Right atrium auricular region (tissue), 2 donors: ENCODE data around the gene SLC5A5. TPM values are rescaled to one million over a fixed set of nuclear protein-coding genes. Genes with fewer than 3 reads are reported as not detected.

Experiments
- DNase-seq: peaks from one replicate; pipeline ENCODE4 v3.0.0-alpha.2; 2019; ENCODE audit warnings: low spot score
- H3K27ac ChIP-seq, 2 donors: fragments of 200-600 bp; sonication (generic); 1 replicate in 1 of 2; 2 replicates in 1 of 2; pipeline ENCODE4 v1.5.1; 2016 to 2019
- H3K27me3 ChIP-seq, 2 donors: fragments of 200-600 bp; sonication (generic); one replicate each; pipeline versions ENCODE4 v1.5.1 to v1.6.0; 2017 to 2019
- H3K36me3 ChIP-seq: fragments of 200-600 bp; sonication (generic); one replicate; pipeline ENCODE4 v1.5.1; 2016
- H3K4me1 ChIP-seq, 2 donors: fragments of 200-600 bp; sonication (generic); one replicate each; pipeline versions ENCODE4 v1.5.1 to v1.6.0; 2017 to 2019
- H3K4me3 ChIP-seq, 2 donors: fragments of 200-600 bp; sonication (generic); 1 replicate in 1 of 2; 2 replicates in 1 of 2; pipeline ENCODE4 v1.5.1; 2017 to 2019; ENCODE audit warnings: mild to moderate bottlenecking in 1 of 2, moderate library complexity in 1 of 2
- H3K9me3 ChIP-seq, 2 donors: fragments of 200-600 bp; sonication (generic); one replicate each; pipeline ENCODE4 v1.5.1; 2019
- total RNA-seq, 2 donors: library from RNA; depleted of rRNA; stranded (reverse); fragments of >200 nt; gene quantifications; one replicate each; pipeline ENCODE4 v1.1.0, GENCODE V29; 2016
- TF ChIP-seq, protein P1 (sequence below), 2 donors: fragments of 200-600 bp; sonication (generic); IDR thresholded peaks; one replicate each; pipeline ENCODE4 v1.5.1; 2019; ENCODE audit warnings: antibody characterized with exemption in 2 of 2

Gene SLC5A5
- total RNA-seq, 2 donors from 2014 or later, result not detected

DNA sequence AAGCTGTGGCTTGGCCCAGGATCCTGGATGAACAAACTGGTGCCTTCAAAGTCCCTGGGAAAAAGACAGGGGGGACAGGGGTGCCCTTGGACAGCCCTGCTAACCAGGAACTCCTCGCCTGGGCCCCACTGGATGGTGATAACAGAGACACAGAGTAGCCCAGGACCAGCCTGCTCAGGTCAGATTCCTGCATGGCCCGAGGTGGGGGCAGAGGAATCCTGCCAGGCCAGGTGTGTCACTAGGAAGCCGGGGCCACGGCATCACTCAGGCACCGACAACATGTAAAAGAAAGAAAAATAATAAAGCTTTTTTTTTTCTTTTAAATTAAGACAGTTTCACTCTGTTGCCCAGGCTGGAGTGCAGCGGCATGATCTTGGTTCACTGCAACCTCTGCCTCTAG lies 17.7 kb upstream of the SLC5A5 start:
- no peak overlapping the region for H3K4me3 ChIP-seq

DNA sequence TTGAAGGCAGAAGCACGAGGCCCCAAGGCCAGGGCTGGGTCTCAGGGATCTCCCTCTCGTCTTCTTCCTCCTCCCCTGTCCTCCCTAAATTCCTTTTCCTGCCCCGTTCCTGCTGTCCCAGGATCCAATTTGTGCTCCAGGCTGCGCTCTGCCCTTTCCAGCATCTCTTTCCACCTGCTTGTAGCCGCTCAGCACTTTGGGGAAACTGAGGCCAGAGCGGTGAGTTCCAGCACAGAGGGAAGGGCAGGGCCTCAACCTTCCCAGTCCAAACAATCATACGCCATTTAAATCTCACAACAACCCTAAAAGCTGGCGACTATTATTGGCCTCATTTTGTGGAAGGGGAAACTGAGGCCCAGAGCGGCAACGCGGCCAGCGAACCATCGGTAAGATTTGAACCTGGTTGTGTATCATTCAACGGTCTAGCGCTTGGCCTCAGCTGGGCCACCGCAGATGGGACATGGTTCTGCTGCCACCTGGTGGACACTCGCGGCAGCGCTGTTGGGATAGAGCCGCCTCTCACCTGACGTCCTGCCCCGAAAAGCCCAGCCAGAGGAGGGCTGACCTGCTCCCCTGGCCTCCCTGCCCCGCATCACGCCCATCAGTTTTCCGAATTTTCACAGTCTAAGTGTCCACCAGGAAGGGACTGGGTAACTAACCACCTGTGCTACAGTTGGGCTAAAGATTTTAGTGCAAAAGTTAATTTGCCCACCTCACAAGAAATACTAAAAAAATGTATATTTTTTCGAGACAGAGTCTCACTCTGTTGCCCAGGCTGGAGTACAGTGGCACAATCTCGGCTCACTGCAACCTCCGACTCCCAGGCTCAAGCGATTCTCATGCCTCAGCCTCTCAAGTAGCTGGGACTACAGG lies 16.2 kb upstream of the SLC5A5 start:
- Histone ChIP-seq H3K27me3 (no peaks in the 10 kb centered on the region), H3K9me3 (no peaks in the 10 kb centered on the region), H3K27ac (no peak overlapping the region), H3K36me3 (no peaks in the 10 kb centered on the region), H3K4me1 (peaks cover 0 to 9% of the 10 kb centered on the region in 2 donors), H3K4me3 (no peak overlapping the region)
- DNase-seq, result peak; percentile 85
- TF ChIP-seq, protein P1, sequence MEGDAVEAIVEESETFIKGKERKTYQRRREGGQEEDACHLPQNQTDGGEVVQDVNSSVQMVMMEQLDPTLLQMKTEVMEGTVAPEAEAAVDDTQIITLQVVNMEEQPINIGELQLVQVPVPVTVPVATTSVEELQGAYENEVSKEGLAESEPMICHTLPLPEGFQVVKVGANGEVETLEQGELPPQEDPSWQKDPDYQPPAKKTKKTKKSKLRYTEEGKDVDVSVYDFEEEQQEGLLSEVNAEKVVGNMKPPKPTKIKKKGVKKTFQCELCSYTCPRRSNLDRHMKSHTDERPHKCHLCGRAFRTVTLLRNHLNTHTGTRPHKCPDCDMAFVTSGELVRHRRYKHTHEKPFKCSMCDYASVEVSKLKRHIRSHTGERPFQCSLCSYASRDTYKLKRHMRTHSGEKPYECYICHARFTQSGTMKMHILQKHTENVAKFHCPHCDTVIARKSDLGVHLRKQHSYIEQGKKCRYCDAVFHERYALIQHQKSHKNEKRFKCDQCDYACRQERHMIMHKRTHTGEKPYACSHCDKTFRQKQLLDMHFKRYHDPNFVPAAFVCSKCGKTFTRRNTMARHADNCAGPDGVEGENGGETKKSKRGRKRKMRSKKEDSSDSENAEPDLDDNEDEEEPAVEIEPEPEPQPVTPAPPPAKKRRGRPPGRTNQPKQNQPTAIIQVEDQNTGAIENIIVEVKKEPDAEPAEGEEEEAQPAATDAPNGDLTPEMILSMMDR (IDR thresholded peaks at IDR 0.05), result peak; percentile 96 to 98

More for the DNA sequence above, 17.7 kb upstream of the SLC5A5 start:
- DNase-seq, result no peak
- peaks cover 0 to under 1% of the 10 kb centered on the region in 2 donors for H3K4me1 ChIP-seq
- TF ChIP-seq, protein P1 (IDR thresholded peaks at IDR 0.05), result no peak
- H3K27ac ChIP-seq, result no peak overlapping the region
- H3K9me3 ChIP-seq, result no peaks in the 10 kb centered on the region
- H3K27me3 ChIP-seq, result no peaks in the 10 kb centered on the region
- H3K36me3 ChIP-seq, result no peaks in the 10 kb centered on the region

DNA sequence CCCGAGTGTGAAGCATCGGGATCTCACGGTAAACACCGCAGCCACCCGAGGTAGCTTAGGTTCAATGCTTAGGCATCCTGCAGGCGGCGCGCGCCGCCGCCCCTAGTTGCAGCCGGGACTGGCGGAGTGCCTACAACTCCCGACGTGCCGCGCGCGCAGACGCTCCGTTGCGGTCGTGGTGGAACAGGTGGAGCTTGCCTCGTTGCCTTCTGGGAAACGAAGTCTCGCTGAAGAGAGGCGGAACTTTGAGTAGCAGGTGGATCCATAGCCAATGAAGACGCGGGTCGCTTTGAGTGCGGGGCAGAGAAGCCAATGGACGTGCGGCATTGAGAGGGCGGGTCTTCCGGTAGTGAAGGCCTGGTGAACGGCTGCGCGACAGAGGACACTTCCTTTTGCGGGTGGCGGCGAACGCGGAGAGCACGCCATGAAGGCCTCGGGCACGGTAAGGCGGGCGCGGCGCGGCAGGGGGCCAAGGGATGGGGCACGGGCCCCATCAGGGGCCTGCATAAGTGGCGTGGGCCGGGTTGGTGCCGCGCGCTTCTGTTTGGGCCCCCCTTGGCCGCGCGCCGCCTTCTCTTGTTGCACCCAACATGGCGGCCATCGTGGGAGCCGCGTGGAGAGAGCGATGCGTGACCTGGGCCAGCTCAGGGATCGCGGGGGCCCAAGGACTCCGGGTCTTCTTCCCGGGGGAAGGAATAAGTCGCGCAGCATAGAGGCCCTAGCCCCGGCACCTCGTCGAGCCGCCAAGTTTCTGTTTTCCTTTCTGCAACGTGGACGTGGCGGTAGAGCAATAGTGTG lies 12.0 kb upstream of the SLC5A5 start, which contains the start of gene RPL18A:
Gene RPL18A (plus strand): TSS at position 378 of the 798 bp plus-strand sequence. CDS start 47 bp downstream, at position 425.
- TF ChIP-seq, protein P1 (IDR thresholded peaks at IDR 0.05), result peak; percentile 81 to 89
- H3K27ac ChIP-seq, result peak within 1 kb of the TSS; percentile 80 to 94
- H3K4me3 ChIP-seq, result peak within 1 kb of the TSS; percentile 95 to 99

DNA sequence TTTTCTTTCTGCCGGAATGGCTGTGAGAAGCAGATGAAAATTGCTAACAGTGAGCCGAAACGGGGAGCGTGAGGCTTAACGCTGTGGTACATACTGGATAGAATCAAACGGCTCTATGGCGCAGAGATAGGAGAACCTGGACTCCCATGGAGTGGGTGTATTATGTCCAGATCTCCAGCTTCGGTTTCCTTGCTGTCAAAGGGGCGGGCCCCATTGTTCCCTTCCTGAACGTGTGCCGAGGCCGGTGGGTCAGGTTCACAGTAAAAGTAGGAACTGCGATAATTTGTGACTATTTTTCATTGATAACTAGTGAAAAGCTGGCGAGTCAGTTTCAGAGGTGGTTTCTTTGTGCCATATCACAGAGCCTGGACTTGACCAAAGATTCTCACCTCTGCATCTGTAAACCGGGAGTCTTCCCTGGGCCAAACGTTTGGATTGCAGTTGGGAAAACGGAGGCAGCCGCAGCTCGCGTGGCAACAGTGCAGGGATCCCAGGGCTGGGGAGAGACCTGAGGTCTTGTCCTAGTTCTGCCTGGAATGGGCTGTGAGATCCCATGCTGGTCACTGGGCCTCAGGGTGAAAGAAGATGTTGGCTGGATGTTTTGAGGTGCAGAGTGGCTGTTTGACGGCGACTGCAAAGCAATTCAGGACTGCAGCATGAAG lies 11.3 kb upstream of the SLC5A5 start:
- H3K36me3 ChIP-seq, result peaks cover 44% of the 10 kb centered on the region
- no peak for DNase-seq
- no peaks in the 10 kb centered on the region for H3K27me3 ChIP-seq
- TF ChIP-seq, protein P1 (IDR thresholded peaks at IDR 0.05), result no peak
- no peaks in the 10 kb centered on the region for H3K9me3 ChIP-seq
- peak overlapping the region; percentile 95 to 99 for H3K4me3 ChIP-seq
- peaks cover 0 to 23% of the 10 kb centered on the region in 2 donors for H3K4me1 ChIP-seq
- H3K27ac ChIP-seq, result peak overlapping the region; percentile 80 to 94

More for the DNA sequence above, 12.0 kb upstream of the SLC5A5 start, which contains the start of gene RPL18A:
- Histone ChIP-seq H3K9me3 (no peaks in the 10 kb centered on the region), H3K4me1 (peaks cover 0 to 23% of the 10 kb centered on the region in 2 donors), H3K27me3 (no peaks in the 10 kb centered on the region), H3K36me3 (peaks cover 38% of the 10 kb centered on the region)
- peak; percentile 99 for DNase-seq

DNA sequence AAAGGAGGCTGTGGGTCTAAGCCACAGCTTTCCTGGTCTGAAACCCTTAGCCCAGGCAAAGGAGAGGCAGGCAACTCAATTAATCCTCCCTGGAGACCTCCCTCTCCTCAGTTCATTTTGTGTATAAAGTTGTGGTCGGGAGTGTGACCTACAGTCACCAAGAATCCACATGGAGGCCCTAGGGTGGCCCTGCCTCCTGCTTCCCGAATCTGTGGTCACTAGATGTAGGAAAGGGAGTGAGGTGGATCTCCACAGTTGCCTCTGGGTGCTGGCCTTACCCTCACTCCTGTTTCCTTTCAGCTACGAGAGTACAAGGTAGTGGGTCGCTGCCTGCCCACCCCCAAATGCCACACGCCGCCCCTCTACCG lies 10.8 kb upstream of the SLC5A5 start:
- Histone ChIP-seq H3K9me3 (no peaks in the 10 kb centered on the region), H3K4me1 (peaks cover 0 to 23% of the 10 kb centered on the region in 2 donors), H3K4me3 (peak overlapping the region; percentile 95 to 99), H3K27me3 (no peaks in the 10 kb centered on the region), H3K27ac (peak overlapping the region in 1 of 2 donors; percentile 94), H3K36me3 (peaks cover 49% of the 10 kb centered on the region)
- TF ChIP-seq, protein P1 (IDR thresholded peaks at IDR 0.05), result no peak
- no peak for DNase-seq
